Karpas-422 (cell line): Measurements from ENCODE around the gene LCA5. TPM values are rescaled to one million over a fixed set of nuclear protein-coding genes. Genes with fewer than 3 reads are reported as not detected.

ENCODE experiments used
- small RNA-seq: library from RNA; depleted of rRNA; stranded (forward); fragments of <200 nt; gene quantifications from one replicate; pipeline ENCODE3, GENCODE V24; 2014
- total RNA-seq: library from RNA; depleted of rRNA; stranded (reverse); fragments of >200 nt; shearing (Covaris generic); gene quantifications from 2 replicates; pipeline ENCODE4 v1.2.3, GENCODE V29; 2014; ENCODE audit warnings: low replicate concordance; rRNA removed

Gene LCA5
- total RNA-seq, 1 experiment from 2014 or later: not detected

Small RNAs within 50 kb of the gene (small RNA-seq; reads per million reads assigned to genes)
- 0.16 reads per million for gene DBIP1

Other genes starting within 250 kb of the LCA5 start
- not detected in 2 replicates for gene SH3BGRL2, start 93.9 kb upstream of the LCA5 start, total RNA-seq